Ishikawa (cell line): Measurements from ENCODE around the gene COL25A1.

Source experiments
- CEBPB ChIP-seq: IDR thresholded peaks from 2 replicates; pipeline ENCODE4 v1.6.1; 2012
- EGR1 ChIP-seq: IDR thresholded peaks from 2 replicates; pipeline ENCODE4 v1.6.1; 2012
- EP300 ChIP-seq: IDR thresholded peaks from 2 replicates; pipeline ENCODE4 v1.6.1; 2012; ENCODE audit warnings: borderline replicate concordance
- RAD21 ChIP-seq: IDR thresholded peaks from 2 replicates; pipeline ENCODE4 v1.6.1; 2012; ENCODE audit warnings: low read depth
- TAF1 ChIP-seq: IDR thresholded peaks from 2 replicates; pipeline ENCODE4 v1.6.1; 2012; ENCODE audit warnings: low read depth, mild to moderate bottlenecking
- TCF12 ChIP-seq: IDR thresholded peaks from 2 replicates; pipeline ENCODE4 v1.6.1; 2012; ENCODE audit warnings: low read depth
- TEAD4 ChIP-seq: IDR thresholded peaks from 2 replicates; pipeline ENCODE4 v1.6.1; 2012
- YY1 ChIP-seq: IDR thresholded peaks from 2 replicates; pipeline ENCODE4 v1.6.1; 2012; ENCODE audit warnings: low read depth
- ZBTB7A ChIP-seq: IDR thresholded peaks from 2 replicates; pipeline ENCODE4 v1.6.1; 2012; ENCODE audit warnings: low read depth
- TF ChIP-seq, protein P1 (sequence below): IDR thresholded peaks from 2 replicates; pipeline ENCODE4 v1.6.1; 2012; ENCODE audit warnings: low read depth, mild to moderate bottlenecking
- TF ChIP-seq, protein P2 (sequence below): IDR thresholded peaks from 2 replicates; pipeline ENCODE4 v1.6.1; 2012
- TF ChIP-seq, protein P3 (sequence below): IDR thresholded peaks from 2 replicates; pipeline ENCODE4 v1.6.1; 2012

DNA sequence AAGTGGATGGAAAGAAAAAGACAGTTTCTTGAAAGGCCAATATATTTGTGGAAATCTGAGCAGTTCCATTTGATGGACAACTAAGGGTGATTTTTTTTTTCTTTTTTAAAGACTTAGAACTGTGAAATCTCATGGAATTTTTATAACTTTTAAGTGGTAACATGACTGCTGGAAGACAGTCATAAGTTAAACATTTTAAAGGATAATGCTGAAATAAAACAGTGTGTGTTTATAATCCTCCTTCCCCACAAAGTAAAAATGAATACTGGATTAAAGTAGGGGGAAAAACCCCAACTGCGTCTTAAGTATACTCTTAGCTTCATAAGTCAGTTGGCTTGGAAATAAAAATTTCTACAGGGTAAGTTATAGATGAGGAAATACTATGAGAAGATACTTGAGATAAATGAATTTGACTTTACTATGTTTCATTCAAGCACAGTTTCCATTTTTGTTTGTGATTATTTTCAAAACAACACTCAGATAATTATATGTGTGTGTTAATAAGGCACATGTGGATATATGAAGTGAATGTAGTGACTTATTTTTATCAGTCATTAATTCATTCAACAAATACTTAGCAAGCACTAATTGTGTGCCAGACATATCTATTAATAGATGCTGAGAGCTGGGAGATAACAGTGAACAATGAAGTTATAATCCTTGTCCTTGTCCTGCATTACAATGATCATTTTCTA, 410.4 kb downstream of the COL25A1 start:
- TF ChIP-seq ZBTB7A (no peak), RAD21 (no peak), EP300 (no peak), TCF12 (no peak), TEAD4 (no peak), CEBPB (no peak), TAF1 (no peak), YY1 (no peak), EGR1 (no peak)
- TF ChIP-seq, protein P1, sequence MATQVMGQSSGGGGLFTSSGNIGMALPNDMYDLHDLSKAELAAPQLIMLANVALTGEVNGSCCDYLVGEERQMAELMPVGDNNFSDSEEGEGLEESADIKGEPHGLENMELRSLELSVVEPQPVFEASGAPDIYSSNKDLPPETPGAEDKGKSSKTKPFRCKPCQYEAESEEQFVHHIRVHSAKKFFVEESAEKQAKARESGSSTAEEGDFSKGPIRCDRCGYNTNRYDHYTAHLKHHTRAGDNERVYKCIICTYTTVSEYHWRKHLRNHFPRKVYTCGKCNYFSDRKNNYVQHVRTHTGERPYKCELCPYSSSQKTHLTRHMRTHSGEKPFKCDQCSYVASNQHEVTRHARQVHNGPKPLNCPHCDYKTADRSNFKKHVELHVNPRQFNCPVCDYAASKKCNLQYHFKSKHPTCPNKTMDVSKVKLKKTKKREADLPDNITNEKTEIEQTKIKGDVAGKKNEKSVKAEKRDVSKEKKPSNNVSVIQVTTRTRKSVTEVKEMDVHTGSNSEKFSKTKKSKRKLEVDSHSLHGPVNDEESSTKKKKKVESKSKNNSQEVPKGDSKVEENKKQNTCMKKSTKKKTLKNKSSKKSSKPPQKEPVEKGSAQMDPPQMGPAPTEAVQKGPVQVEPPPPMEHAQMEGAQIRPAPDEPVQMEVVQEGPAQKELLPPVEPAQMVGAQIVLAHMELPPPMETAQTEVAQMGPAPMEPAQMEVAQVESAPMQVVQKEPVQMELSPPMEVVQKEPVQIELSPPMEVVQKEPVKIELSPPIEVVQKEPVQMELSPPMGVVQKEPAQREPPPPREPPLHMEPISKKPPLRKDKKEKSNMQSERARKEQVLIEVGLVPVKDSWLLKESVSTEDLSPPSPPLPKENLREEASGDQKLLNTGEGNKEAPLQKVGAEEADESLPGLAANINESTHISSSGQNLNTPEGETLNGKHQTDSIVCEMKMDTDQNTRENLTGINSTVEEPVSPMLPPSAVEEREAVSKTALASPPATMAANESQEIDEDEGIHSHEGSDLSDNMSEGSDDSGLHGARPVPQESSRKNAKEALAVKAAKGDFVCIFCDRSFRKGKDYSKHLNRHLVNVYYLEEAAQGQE, result no peak
- TF ChIP-seq, protein P2, sequence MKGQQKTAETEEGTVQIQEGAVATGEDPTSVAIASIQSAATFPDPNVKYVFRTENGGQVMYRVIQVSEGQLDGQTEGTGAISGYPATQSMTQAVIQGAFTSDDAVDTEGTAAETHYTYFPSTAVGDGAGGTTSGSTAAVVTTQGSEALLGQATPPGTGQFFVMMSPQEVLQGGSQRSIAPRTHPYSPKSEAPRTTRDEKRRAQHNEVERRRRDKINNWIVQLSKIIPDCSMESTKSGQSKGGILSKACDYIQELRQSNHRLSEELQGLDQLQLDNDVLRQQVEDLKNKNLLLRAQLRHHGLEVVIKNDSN, result no peak
- TF ChIP-seq, protein P3, sequence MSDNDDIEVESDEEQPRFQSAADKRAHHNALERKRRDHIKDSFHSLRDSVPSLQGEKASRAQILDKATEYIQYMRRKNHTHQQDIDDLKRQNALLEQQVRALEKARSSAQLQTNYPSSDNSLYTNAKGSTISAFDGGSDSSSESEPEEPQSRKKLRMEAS, result no peak
